WTC11 (cell line): Measurements from ENCODE around the gene INCA1. TPM values are rescaled to one million over a fixed set of nuclear protein-coding genes. Genes with fewer than 3 reads are reported as not detected.

Experiments used
- ATAC-seq: fragments of 200-7000 bp; cut with Tn5 transposase; 2 replicates; pipeline ENCODE4 v1.10.0; 2021; ENCODE audit warnings: mild to moderate bottlenecking, moderate library complexity
- CTCF ChIA-PET: fragments of 300-600 bp; sonication (Branson Sonifier 250); formaldehyde crosslinking; loops from one replicate; lab custom pipeline; 2021; ENCODE audit warnings: antibody characterized with exemption; lab: Charles Lee
- POLR2A ChIA-PET: fragments of 350-600 bp; sonication (Branson Sonifier 250); formaldehyde crosslinking; loops from one replicate; lab custom pipeline; 2021; ENCODE audit warnings: antibody characterized with exemption; lab: Charles Lee
- DNase-seq: peaks from one replicate; pipeline ENCODE4 v3.0.0; 2021; ENCODE audit warnings: low spot score
- H3K27ac Mint-ChIP-seq: 2 replicates; pipeline ENCODE4 v1.8.0; 2021; ENCODE audit warnings: mixed read lengths
- H3K27me3 Mint-ChIP-seq: 2 replicates; pipeline ENCODE4 v1.8.0; 2021; ENCODE audit warnings: low read depth, mild to moderate bottlenecking, moderate library complexity, mixed read lengths
- H3K36me3 Mint-ChIP-seq: 2 replicates; pipeline ENCODE4 v1.8.0; 2021; ENCODE audit warnings: mixed read lengths
- H3K4me1 Mint-ChIP-seq: 2 replicates; pipeline ENCODE4 v1.8.0; 2022; ENCODE audit warnings: mixed read lengths
- H3K4me3 Mint-ChIP-seq: 2 replicates; pipeline ENCODE4 v1.8.0; 2021; ENCODE audit warnings: mild to moderate bottlenecking, moderate library complexity, mixed read lengths
- H3K9me3 Mint-ChIP-seq: 2 replicates; pipeline ENCODE4 v1.8.0; 2021; ENCODE audit warnings: mixed read lengths
- ARID4B ChIP-seq: sonication (generic); formaldehyde crosslinking; IDR thresholded peaks from 2 replicates; pipeline ENCODE4 v1.8.0; 2023; ENCODE audit warnings: missing genetic modification reagents, mild to moderate bottlenecking, borderline replicate concordance
- E2F4 ChIP-seq: sonication (generic); formaldehyde crosslinking; IDR thresholded peaks from 2 replicates; pipeline ENCODE4 v1.8.1; 2022; ENCODE audit warnings: low read depth, mild to moderate bottlenecking, moderate library complexity, missing genetic modification reagents, borderline replicate concordance
- FOXP4 ChIP-seq: sonication (generic); formaldehyde crosslinking; IDR thresholded peaks from 2 replicates; pipeline ENCODE4 v1.8.0; 2022; ENCODE audit warnings: mild to moderate bottlenecking, missing genetic modification reagents
- GTF2I ChIP-seq: fragments of 250-450 bp; sonication (Bioruptor Pico); conservative IDR thresholded peaks from 2 replicates; pipeline ENCODE4 v1.4.0; 2021; ENCODE audit warnings: mild to moderate bottlenecking
- JUN ChIP-seq: sonication (generic); formaldehyde crosslinking; IDR thresholded peaks from 2 replicates; pipeline ENCODE4 v1.8.0; 2023; ENCODE audit warnings: mild to moderate bottlenecking, missing genetic modification reagents
- MXD4 ChIP-seq: fragments of 250-450 bp; sonication (Bioruptor Pico); IDR thresholded peaks from 2 replicates; pipeline ENCODE4 v1.8.0; 2021; ENCODE audit warnings: mild to moderate bottlenecking, moderate library complexity, borderline replicate concordance
- PREB ChIP-seq: sonication (generic); formaldehyde crosslinking; IDR thresholded peaks from 2 replicates; pipeline ENCODE4 v1.8.1; 2022; ENCODE audit warnings: mild to moderate bottlenecking, missing genetic modification reagents, moderate library complexity, borderline replicate concordance
- SMAD4 ChIP-seq: sonication (generic); formaldehyde crosslinking; IDR thresholded peaks from 2 replicates; pipeline ENCODE4 v1.8.0; 2022; ENCODE audit warnings: mild to moderate bottlenecking, missing genetic modification reagents
- SOX15 ChIP-seq: fragments of 250-450 bp; sonication (Bioruptor Pico); IDR thresholded peaks from 2 replicates; pipeline ENCODE4 v1.9.0; 2021; ENCODE audit warnings: mild to moderate bottlenecking
- TEAD4 ChIP-seq: sonication (generic); formaldehyde crosslinking; IDR thresholded peaks from 2 replicates; pipeline ENCODE4 v1.8.0; 2022; ENCODE audit warnings: mild to moderate bottlenecking, missing genetic modification reagents
- TP53 ChIP-seq: sonication (generic); formaldehyde crosslinking; IDR thresholded peaks from 2 replicates; pipeline ENCODE4 v1.8.1; 2023; ENCODE audit warnings: mild to moderate bottlenecking, missing genetic modification reagents
- USF1 ChIP-seq: sonication (generic); formaldehyde crosslinking; IDR thresholded peaks from 2 replicates; pipeline ENCODE4 v1.8.0; 2022; ENCODE audit warnings: mild to moderate bottlenecking, missing genetic modification reagents
- ZMAT4 ChIP-seq: fragments of 250-450 bp; sonication (Bioruptor Pico); IDR thresholded peaks from 2 replicates; pipeline ENCODE4 v1.9.0; 2021; ENCODE audit warnings: mild to moderate bottlenecking
- ZNF317 ChIP-seq: sonication (generic); formaldehyde crosslinking; IDR thresholded peaks from 2 replicates; pipeline ENCODE4 v1.8.1; 2023; ENCODE audit warnings: low read depth, mild to moderate bottlenecking, moderate library complexity, missing genetic modification reagents, borderline replicate concordance
- ZNF396 ChIP-seq: fragments of 250-450 bp; sonication (Bioruptor Pico); IDR thresholded peaks from 2 replicates; pipeline ENCODE4 v1.8.0; 2021; ENCODE audit warnings: mild to moderate bottlenecking, moderate library complexity, borderline replicate concordance
- total RNA-seq: library from RNA; stranded (reverse); gene quantifications from 3 replicates; pipeline ENCODE4 v1.2.3, GENCODE V29; 2021

INCA1 gene
- total RNA-seq, 1 experiment from 2014 or later = 0.61 TPM

GRCh38 chr17:4939796-4940554 is 57.3 kb downstream of the INCA1 start, which contains the start of the genes RNF167 and SLC25A11 (continued):
- peak; percentile 88 for TF ChIP-seq GTF2I (CRISPR knock-in tag)
- TF ChIP-seq SOX15 (CRISPR knock-in tag) = no peak
- peak; percentile 38; the same call in 1 of the 2 replicates for TF ChIP-seq E2F4

- POLR2A ChIA-PET = interaction anchor here (0.6 to 2.6 kb wide), 7 partner anchors 9 to 74 kb away, joined by 3 to 38 read pairs (median 6); partner anchors contain the start of genes CHRNE, INCA1, KIF1C and PFN1
Observed at GRCh38 chr17:4939546-4939795, 57.9 kb downstream of the INCA1 start.

More at GRCh38 chr17:4939546-4939795, 57.9 kb downstream of the INCA1 start:
- Mint-ChIP-seq H3K4me3 (peak overlapping the region; percentile 96), H3K4me1 (peaks cover 25% of the 10 kb centered on the region), H3K9me3 (no peaks in the 10 kb centered on the region), H3K27me3 (no peaks in the 10 kb centered on the region), H3K36me3 (peaks cover 39% of the 10 kb centered on the region), H3K27ac (peak overlapping the region; percentile 96)
- ATAC-seq (no peak), DNase-seq (no peak)
- CTCF ChIA-PET = interaction anchor here (0.7 to 2.6 kb wide), 14 partner anchors 11 to 209 kb away, joined by 3 to 38 read pairs (median 6); partner anchors contain the start of genes CAMTA2, CHRNE, ENO3 and MED11
- 0 out of 2 replicates have a peak, but pooled peaks have one; percentile 18 for TF ChIP-seq FOXP4 (CRISPR knock-in tag)
- no peak for TF ChIP-seq MXD4 (CRISPR knock-in tag)
- no peak for TF ChIP-seq ZNF317 (CRISPR knock-in tag)
- 0 out of 2 replicates have a peak, but pooled peaks have one; percentile 33 for TF ChIP-seq ARID4B (CRISPR knock-in tag)
- no peak for TF ChIP-seq PREB (CRISPR knock-in tag)
- TF ChIP-seq ZNF396 (CRISPR knock-in tag) = no peak
- TF ChIP-seq TEAD4 = no peak
- TF ChIP-seq TP53 (CRISPR knock-in tag) = no peak
- TF ChIP-seq ZMAT4 (CRISPR knock-in tag) = no peak
- 0 out of 2 replicates have a peak, but pooled peaks have one; percentile 18 for TF ChIP-seq JUN (CRISPR knock-in tag)
- TF ChIP-seq USF1 (CRISPR knock-in tag) = peak; percentile 10; the same call in 1 of the 2 replicates
- TF ChIP-seq SMAD4 = 0 out of 2 replicates have a peak, but pooled peaks have one; percentile 22
- TF ChIP-seq, all 79 proteins: peak for 5
